GM12801 (cell line): ENCODE measurements around the gene TNFSF12.

Source experiments
- TF ChIP-seq, protein P1 (sequence below): IDR thresholded peaks from one replicate; pipeline ENCODE4 v1.5.1; 2011; ENCODE audit warnings: control low read depth; ENCODE audit not compliant: insufficient read length; ENCODE audit errors: extremely low read depth

The TNFSF12 gene

DNA sequence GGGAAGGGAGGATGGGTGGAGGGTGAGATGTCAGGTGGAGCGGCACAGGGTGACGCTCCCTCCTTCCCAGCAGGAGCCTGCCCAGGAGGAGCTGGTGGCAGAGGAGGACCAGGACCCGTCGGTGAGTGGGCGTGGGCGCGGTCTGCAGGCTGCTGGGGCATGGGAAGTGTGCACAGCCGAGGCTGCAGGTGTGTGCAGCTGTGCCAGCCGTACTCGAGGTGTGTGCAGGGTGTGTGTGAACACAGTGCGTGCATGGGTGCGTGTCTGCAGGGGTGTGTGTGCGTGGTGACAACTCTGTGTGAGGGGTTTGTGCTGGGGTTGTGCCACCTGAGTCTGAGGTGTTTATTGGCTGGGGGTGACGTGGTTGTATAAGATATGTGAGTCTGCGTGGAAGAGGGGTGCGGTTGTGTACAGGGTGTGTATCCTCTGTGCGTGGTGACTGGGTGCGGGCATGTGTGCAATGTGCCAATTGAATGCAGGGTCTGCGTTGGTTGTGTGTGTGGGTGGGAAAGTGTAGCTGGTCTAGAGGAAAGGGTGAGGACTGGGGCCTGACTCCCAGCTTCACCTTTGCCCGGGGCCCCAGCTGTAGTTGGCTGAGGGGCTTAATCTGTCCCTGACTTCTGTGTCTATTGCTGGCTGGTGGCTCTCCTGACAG lies 670 bp downstream of the TNFSF12 start:
- TF ChIP-seq, protein P1, sequence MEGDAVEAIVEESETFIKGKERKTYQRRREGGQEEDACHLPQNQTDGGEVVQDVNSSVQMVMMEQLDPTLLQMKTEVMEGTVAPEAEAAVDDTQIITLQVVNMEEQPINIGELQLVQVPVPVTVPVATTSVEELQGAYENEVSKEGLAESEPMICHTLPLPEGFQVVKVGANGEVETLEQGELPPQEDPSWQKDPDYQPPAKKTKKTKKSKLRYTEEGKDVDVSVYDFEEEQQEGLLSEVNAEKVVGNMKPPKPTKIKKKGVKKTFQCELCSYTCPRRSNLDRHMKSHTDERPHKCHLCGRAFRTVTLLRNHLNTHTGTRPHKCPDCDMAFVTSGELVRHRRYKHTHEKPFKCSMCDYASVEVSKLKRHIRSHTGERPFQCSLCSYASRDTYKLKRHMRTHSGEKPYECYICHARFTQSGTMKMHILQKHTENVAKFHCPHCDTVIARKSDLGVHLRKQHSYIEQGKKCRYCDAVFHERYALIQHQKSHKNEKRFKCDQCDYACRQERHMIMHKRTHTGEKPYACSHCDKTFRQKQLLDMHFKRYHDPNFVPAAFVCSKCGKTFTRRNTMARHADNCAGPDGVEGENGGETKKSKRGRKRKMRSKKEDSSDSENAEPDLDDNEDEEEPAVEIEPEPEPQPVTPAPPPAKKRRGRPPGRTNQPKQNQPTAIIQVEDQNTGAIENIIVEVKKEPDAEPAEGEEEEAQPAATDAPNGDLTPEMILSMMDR = no peak

DNA sequence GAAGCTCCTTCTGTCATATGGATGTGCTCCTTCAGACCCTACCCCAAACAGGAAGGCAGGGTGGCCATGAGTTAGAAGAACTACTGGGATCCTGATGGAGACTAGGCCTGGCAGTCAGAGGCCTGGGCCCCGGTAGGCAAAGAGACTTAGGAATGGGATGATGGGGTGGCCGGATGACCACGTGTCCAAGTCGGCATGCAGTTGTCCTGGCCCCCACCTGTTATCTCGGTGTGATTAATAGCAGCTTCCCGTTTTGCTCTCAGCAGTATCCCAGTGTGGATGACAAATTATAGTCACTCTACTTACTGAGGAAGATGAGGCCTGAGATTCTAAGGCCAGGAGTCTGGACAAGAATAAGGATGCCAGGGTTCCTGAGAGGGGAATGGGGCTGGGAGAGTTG lies 1.5 kb downstream of the TNFSF12 start:
- TF ChIP-seq, protein P1 = no peak

DNA sequence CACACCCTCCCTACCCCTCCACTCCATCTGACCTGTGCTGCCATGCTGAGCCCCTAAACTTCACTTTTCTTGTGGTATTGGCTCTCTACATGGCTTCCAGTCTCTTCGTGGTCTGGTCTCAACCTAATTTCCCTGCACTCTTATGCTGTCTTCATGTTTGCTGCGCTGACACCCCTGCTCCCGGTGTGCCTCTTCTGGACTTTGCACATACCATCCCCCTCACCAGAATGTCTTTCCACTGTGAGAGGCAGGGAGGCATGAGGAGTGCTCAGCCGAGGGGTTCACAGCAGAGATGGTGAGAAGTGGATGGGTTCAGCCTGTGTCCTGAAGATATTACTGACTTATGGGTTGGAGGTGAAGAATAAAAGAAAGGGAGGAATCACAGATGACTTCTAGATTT lies 2.5 kb downstream of the TNFSF12 start:
- TF ChIP-seq, protein P1 = no peak

DNA sequence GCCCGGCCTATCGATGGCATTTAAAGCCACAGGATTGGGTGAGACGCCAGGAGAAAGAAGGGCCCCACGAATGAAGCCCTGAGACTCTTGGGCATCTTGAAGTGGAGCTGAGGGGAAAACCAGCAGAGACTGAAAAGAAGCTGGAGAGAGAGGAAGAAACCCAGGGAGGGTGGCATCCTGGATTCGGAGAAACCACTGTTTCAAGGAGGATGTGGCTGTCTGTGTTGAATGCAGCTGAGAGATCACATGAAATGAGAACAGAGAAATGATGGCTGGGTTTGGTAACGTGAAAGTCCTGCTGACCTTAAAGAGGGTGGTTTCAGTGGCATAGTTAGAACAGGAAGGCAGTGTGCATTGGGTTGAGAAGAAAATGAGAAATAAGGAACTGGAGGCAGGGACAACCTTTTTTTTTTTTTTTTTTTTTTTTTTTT lies 3.8 kb downstream of the TNFSF12 start:
- TF ChIP-seq, protein P1 = no peak

DNA sequence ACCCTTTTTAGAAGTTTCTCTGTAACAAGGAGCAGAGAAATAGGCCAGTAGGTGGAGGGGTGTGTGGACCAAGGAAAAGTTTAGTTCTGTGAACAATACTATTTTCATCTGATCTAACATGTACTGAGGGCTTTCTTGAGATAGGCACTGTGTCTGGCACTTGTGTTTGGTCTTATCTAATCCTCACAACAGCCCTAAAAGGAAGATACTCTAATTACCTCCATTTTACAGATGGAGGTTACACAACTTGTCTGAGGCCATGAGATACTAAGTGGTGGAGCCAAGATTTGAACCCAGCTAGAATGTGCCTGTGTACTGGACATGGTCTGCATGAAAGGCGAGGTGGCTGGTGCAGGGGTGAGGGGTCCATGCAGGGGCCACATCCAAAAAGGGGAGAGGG lies 4.5 kb downstream of the TNFSF12 start:
- TF ChIP-seq, protein P1 = no peak

DNA sequence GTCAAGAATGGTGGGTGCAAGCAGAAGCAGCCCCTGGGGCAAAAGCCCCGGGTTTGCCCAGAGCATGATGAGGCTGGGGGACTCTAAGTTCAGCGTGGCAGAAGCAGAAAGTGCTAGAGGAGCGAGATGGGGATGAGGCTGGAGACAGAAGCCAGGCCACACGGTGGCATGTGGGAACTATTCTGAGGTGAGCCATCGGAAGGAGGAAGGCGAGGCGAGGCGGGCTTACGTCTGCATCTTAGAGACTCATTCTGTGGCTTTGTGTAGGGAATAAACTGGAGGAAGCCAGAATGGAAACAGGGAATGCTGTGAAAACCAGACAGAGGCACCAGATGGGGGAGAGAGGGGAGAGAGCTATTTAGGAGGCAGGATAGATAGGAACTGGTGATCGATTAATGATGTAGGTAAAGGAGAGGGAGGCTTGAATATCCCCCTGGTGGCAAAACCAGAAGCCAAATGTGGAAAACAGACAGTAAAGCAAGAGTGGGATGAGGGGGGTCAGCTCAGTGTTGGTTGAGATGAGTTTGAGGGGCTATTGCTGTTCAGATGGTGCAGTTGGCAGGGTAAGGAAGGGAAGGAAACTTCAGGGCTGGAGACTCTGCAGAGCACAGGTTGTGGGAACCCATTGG lies 6.6 kb downstream of the TNFSF12 start:
- TF ChIP-seq, protein P1 = no peak

DNA sequence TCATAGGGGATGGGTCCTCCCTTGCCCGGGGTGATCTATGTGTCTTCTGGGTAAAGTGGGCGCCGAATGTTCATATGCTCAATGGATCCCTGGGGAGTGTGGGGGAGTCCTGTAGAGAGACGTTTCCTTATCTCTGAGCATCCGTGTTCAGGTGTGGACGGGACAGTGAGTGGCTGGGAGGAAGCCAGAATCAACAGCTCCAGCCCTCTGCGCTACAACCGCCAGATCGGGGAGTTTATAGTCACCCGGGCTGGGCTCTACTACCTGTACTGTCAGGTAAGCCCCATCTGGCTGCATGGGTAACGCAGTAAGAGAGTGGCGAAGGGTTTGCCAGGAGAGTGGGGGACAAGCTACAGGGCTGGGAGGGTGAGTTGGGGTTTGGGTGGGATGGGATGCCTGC lies 7.8 kb downstream of the TNFSF12 start:
- TF ChIP-seq, protein P1 = no peak
